Measurements from ENCODE around the gene TEX261.

- no peak for TF ChIP-seq POLR2A (IDR thresholded peaks at IDR 0.05; ENCODE audit: low read length)
- TF ChIP-seq GATA1 (IDR thresholded peaks at IDR 0.05; ENCODE audit: low read depth, low read length) = no peak
Observed at GRCh38 chr2:70936165-70936978, 58.3 kb downstream of the TEX261 start.
